ENCODE results near the gene SLITRK3. TPM values are rescaled to one million over a fixed set of nuclear protein-coding genes. Genes with fewer than 3 reads are reported as not detected.

The SLITRK3 gene
- polyA plus RNA-seq, 1 donor from 2014 or later = 1.8 TPM

GRCh38 chr3:165212580-165212979, 16.4 kb upstream of the SLITRK3 start:
- H3K27me3 ChIP-seq (ENCODE audit: insufficient read depth, low read depth, low read length) = no peaks in the 10 kb centered on the region
- H2AFZ ChIP-seq (ENCODE audit: low read depth, low read length) = no peak overlapping the region
- no peak overlapping the region for H3K9ac ChIP-seq (ENCODE audit: low read length)
- TF ChIP-seq MXI1 (conservative IDR thresholded peaks at IDR 0.05; ENCODE audit: poor library complexity, severe bottlenecking) (no peak), SMC3 (conservative IDR thresholded peaks at IDR 0.05; ENCODE audit: poor library complexity) (no peak), EZH2 (IDR thresholded peaks at IDR 0.05; ENCODE audit: borderline replicate concordance, insufficient read depth, low read length, poor library complexity, severe bottlenecking) (no peak)
- TF ChIP-seq, protein P1, sequence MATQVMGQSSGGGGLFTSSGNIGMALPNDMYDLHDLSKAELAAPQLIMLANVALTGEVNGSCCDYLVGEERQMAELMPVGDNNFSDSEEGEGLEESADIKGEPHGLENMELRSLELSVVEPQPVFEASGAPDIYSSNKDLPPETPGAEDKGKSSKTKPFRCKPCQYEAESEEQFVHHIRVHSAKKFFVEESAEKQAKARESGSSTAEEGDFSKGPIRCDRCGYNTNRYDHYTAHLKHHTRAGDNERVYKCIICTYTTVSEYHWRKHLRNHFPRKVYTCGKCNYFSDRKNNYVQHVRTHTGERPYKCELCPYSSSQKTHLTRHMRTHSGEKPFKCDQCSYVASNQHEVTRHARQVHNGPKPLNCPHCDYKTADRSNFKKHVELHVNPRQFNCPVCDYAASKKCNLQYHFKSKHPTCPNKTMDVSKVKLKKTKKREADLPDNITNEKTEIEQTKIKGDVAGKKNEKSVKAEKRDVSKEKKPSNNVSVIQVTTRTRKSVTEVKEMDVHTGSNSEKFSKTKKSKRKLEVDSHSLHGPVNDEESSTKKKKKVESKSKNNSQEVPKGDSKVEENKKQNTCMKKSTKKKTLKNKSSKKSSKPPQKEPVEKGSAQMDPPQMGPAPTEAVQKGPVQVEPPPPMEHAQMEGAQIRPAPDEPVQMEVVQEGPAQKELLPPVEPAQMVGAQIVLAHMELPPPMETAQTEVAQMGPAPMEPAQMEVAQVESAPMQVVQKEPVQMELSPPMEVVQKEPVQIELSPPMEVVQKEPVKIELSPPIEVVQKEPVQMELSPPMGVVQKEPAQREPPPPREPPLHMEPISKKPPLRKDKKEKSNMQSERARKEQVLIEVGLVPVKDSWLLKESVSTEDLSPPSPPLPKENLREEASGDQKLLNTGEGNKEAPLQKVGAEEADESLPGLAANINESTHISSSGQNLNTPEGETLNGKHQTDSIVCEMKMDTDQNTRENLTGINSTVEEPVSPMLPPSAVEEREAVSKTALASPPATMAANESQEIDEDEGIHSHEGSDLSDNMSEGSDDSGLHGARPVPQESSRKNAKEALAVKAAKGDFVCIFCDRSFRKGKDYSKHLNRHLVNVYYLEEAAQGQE (IDR thresholded peaks at IDR 0.05; ENCODE audit: borderline replicate concordance) = no peak
- H3K9me3 ChIP-seq (ENCODE audit: low read length) = no peaks in the 10 kb centered on the region
- no peak overlapping the region for H3K4me2 ChIP-seq (ENCODE audit: low read length)
- no peaks in the 10 kb centered on the region for H4K20me1 ChIP-seq (ENCODE audit: insufficient read depth)
- no peak overlapping the region for H3K27ac ChIP-seq (ENCODE audit: low read length)
- H3K9me2 ChIP-seq (ENCODE audit: insufficient read depth, low read length) = no peaks in the 10 kb centered on the region
- no peaks in the 10 kb centered on the region for H3K79me2 ChIP-seq (replicated peaks; ENCODE audit: insufficient read depth, low read length)
- no peak overlapping the region for H3K4me3 ChIP-seq (ENCODE audit: low read length)
- H3F3A ChIP-seq (ENCODE audit: insufficient read depth, low read length, poor library complexity, severe bottlenecking) = no peaks in the 10 kb centered on the region
- no peaks in the 10 kb centered on the region for H3K36me3 ChIP-seq (ENCODE audit: insufficient read depth, low read length)

- Histone ChIP-seq H3K79me2 (replicated peaks; ENCODE audit: insufficient read depth, low read length) (no peaks in the 10 kb centered on the region), H4K20me1 (ENCODE audit: insufficient read depth) (no peaks in the 10 kb centered on the region), H3K36me3 (ENCODE audit: insufficient read depth, low read length) (no peaks in the 10 kb centered on the region), H3K4me3 (ENCODE audit: low read length) (no peak overlapping the region), H3K9me2 (ENCODE audit: insufficient read depth, low read length) (no peaks in the 10 kb centered on the region), H3K9me3 (ENCODE audit: low read length) (no peaks in the 10 kb centered on the region), H3K27me3 (ENCODE audit: insufficient read depth, low read depth, low read length) (no peaks in the 10 kb centered on the region), H3K4me2 (ENCODE audit: low read length) (no peak overlapping the region), H3F3A (ENCODE audit: insufficient read depth, low read length, poor library complexity, severe bottlenecking) (no peaks in the 10 kb centered on the region), H2AFZ (ENCODE audit: low read depth, low read length) (no peak overlapping the region), H3K27ac (ENCODE audit: low read length) (no peak overlapping the region), H3K9ac (ENCODE audit: low read length) (no peak overlapping the region)
- TF ChIP-seq MXI1 (conservative IDR thresholded peaks at IDR 0.05; ENCODE audit: poor library complexity, severe bottlenecking) (no peak), EP300 (conservative IDR thresholded peaks at IDR 0.05; ENCODE audit: poor library complexity, severe bottlenecking) (no peak), SMC3 (conservative IDR thresholded peaks at IDR 0.05; ENCODE audit: poor library complexity) (no peak), POLR2AphosphoS5 (IDR thresholded peaks at IDR 0.05) (no peak), TAF1 (IDR thresholded peaks at IDR 0.05; ENCODE audit: low read depth) (no peak), EZH2 (IDR thresholded peaks at IDR 0.05; ENCODE audit: borderline replicate concordance, insufficient read depth, low read length, poor library complexity, severe bottlenecking) (no peak), RAD21 (conservative IDR thresholded peaks at IDR 0.05) (no peak)
- TF ChIP-seq, protein P2, sequence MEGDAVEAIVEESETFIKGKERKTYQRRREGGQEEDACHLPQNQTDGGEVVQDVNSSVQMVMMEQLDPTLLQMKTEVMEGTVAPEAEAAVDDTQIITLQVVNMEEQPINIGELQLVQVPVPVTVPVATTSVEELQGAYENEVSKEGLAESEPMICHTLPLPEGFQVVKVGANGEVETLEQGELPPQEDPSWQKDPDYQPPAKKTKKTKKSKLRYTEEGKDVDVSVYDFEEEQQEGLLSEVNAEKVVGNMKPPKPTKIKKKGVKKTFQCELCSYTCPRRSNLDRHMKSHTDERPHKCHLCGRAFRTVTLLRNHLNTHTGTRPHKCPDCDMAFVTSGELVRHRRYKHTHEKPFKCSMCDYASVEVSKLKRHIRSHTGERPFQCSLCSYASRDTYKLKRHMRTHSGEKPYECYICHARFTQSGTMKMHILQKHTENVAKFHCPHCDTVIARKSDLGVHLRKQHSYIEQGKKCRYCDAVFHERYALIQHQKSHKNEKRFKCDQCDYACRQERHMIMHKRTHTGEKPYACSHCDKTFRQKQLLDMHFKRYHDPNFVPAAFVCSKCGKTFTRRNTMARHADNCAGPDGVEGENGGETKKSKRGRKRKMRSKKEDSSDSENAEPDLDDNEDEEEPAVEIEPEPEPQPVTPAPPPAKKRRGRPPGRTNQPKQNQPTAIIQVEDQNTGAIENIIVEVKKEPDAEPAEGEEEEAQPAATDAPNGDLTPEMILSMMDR (IDR thresholded peaks at IDR 0.05; ENCODE audit: poor library complexity, severe bottlenecking) = no peak
- TF ChIP-seq, protein P1 (IDR thresholded peaks at IDR 0.05; ENCODE audit: borderline replicate concordance) = no peak
Observed at GRCh38 chr3:165211721-165212120, 15.5 kb upstream of the SLITRK3 start.
